ENCODE measurements around the gene NBL1.

Gene NBL1

GRCh38 chr1:19643602-19644394 is at the start of gene NBL1:
TSS of gene NBL1 (plus strand) at chr1:19644311. CDS start at chr1:19655031, 10,720 bp downstream.
- peak in 1 of 2 experiments; percentile 33 for DNase-seq

- peak in 1 of 2 experiments; percentile 61 for DNase-seq
Measured at GRCh38 chr1:19596065-19596713, 47.9 kb upstream of the NBL1 start.

GRCh38 chr1:19596714-19597495 is 47.2 kb upstream of the NBL1 start:
- DNase-seq: peak; percentile 92 to 98

- DNase-seq: peak; percentile 7 to 37
Measured at GRCh38 chr1:19597496-19598309, 46.4 kb upstream of the NBL1 start.

GRCh38 chr1:19599810-19600209 is 44.3 kb upstream of the NBL1 start:
- no peak for DNase-seq

- DNase-seq: no peak
Measured at GRCh38 chr1:19602486-19602885, 41.6 kb upstream of the NBL1 start.

GRCh38 chr1:19605967-19606366 is 38.1 kb upstream of the NBL1 start:
- no peak for DNase-seq

- DNase-seq: no peak
Measured at GRCh38 chr1:19606817-19607642, 37.1 kb upstream of the NBL1 start.

GRCh38 chr1:19608232-19608631 is 35.9 kb upstream of the NBL1 start:
- DNase-seq: no peak

GRCh38 chr1:19610282-19610981 is 33.7 kb upstream of the NBL1 start:
- DNase-seq: no peak

GRCh38 chr1:19612530-19612929 is 31.6 kb upstream of the NBL1 start:
- DNase-seq: no peak

- no peak for DNase-seq
Measured at GRCh38 chr1:19613171-19613703, 30.9 kb upstream of the NBL1 start.

- no peak for DNase-seq
Measured at GRCh38 chr1:19615438-19615837, 28.7 kb upstream of the NBL1 start.

- no peak for DNase-seq
Measured at GRCh38 chr1:19616489-19616888, 27.6 kb upstream of the NBL1 start.

- no peak for DNase-seq
Measured at GRCh38 chr1:19617376-19617775, 26.7 kb upstream of the NBL1 start.

GRCh38 chr1:19618428-19618827 is 25.7 kb upstream of the NBL1 start:
- no peak for DNase-seq

- no peak for DNase-seq
Measured at GRCh38 chr1:19619697-19620384, 24.3 kb upstream of the NBL1 start.

GRCh38 chr1:19620786-19621185 is 23.3 kb upstream of the NBL1 start:
- DNase-seq: no peak

GRCh38 chr1:19621274-19621950 is 22.7 kb upstream of the NBL1 start:
- no peak for DNase-seq

GRCh38 chr1:19622204-19622603 is 21.9 kb upstream of the NBL1 start:
- no peak for DNase-seq

Measured in SW 1271 (cell line).